H1 (cell line): ENCODE data around the gene UCKL1. TPM values are rescaled to one million over a fixed set of nuclear protein-coding genes. Genes with fewer than 3 reads are reported as not detected.

ENCODE experiments used
- CHD1 ChIP-seq: IDR thresholded peaks from 2 replicates; pipeline ENCODE4 v1.6.1; 2012; ENCODE audit warnings: low read depth, low read length, improper control_type of control experiment
- CREB1 ChIP-seq: IDR thresholded peaks from 2 replicates; pipeline ENCODE4 v1.6.1; 2012; ENCODE audit warnings: inconsistent platforms
- CTCF ChIP-seq, 3 experiments: IDR thresholded peaks; 1 replicate in 2 of 3; 2 replicates in 1 of 3; pipeline versions ENCODE4 v1.5.1 to v1.6.1; 2011; ENCODE audit warnings: low read length in 3 of 3, mild to moderate bottlenecking in 3 of 3, inconsistent platforms in 2 of 3, low read depth in 1 of 3, moderate library complexity in 1 of 3; ENCODE audit not compliant: insufficient read depth in 1 of 3; ENCODE audit errors: control extremely low read depth in 1 of 3
- E2F6 ChIP-seq: IDR thresholded peaks from 2 replicates; pipeline ENCODE4 v1.6.1; 2012; ENCODE audit warnings: inconsistent platforms
- EGR1 ChIP-seq: IDR thresholded peaks from 2 replicates; pipeline ENCODE4 v1.6.1; 2011; ENCODE audit warnings: low read depth, low read length, borderline replicate concordance
- EZH2 ChIP-seq: fragments of 200-600 bp; sonication (generic); IDR thresholded peaks from 2 replicates; pipeline ENCODE4 v1.7.1; 2012; ENCODE audit warnings: low read depth, mild to moderate bottlenecking, moderate library complexity, low read length, inconsistent platforms; ENCODE audit not compliant: severe bottlenecking
- JUN ChIP-seq: IDR thresholded peaks from 2 replicates; pipeline ENCODE4 v1.6.1; 2011; ENCODE audit warnings: low read depth, mild to moderate bottlenecking, improper control_type of control experiment, low read length
- KDM1A ChIP-seq: fragments of 200-600, 300-600 bp; sonication (generic); IDR thresholded peaks from 2 replicates; pipeline ENCODE4 v1.7.1; 2016; ENCODE audit warnings: mild to moderate bottlenecking, low read length, borderline replicate concordance
- MAX ChIP-seq: IDR thresholded peaks from 2 replicates; pipeline ENCODE4 v1.6.1; 2012; ENCODE audit warnings: inconsistent platforms
- NRF1 ChIP-seq: IDR thresholded peaks from 2 replicates; pipeline ENCODE4 v1.6.1; 2011; ENCODE audit warnings: mild to moderate bottlenecking, low read depth, low read length, improper control_type of control experiment
- POU5F1 ChIP-seq: IDR thresholded peaks from 2 replicates; pipeline ENCODE4 v1.6.1; 2011; ENCODE audit warnings: low read depth, mild to moderate bottlenecking, low read length, moderate library complexity
- RAD21 ChIP-seq, 2 experiments: IDR thresholded peaks in 1 of 2; conservative IDR thresholded peaks in 1 of 2; 2 replicates each; pipeline ENCODE4 v1.6.1; 2011; ENCODE audit warnings: low read depth in 2 of 2, low read length in 2 of 2, improper control_type of control experiment in 1 of 2, inconsistent platforms in 1 of 2, mild to moderate bottlenecking in 1 of 2, moderate library complexity in 1 of 2
- RNF2 ChIP-seq: fragments of 200-900, 300-1000 bp; sonication (generic); IDR thresholded peaks from 2 replicates; pipeline ENCODE4 v1.7.1; 2016; ENCODE audit warnings: borderline replicate concordance, low read depth, mild to moderate bottlenecking, antibody characterized with exemption, low read length; ENCODE audit not compliant: poor library complexity, severe bottlenecking; ENCODE audit errors: missing control alignments
- SAP30 ChIP-seq: fragments of 300-600 bp; sonication (generic); IDR thresholded peaks from 2 replicates; pipeline ENCODE4 v1.7.1; 2012; ENCODE audit warnings: low read length, moderate library complexity, mild to moderate bottlenecking, inconsistent platforms; ENCODE audit not compliant: insufficient read depth, insufficient replicate concordance
- SIN3A ChIP-seq, 2 experiments: IDR thresholded peaks in 1 of 2; conservative IDR thresholded peaks in 1 of 2; 2 replicates each; pipeline ENCODE4 v1.6.1; 2011 to 2012; ENCODE audit warnings: low read length in 2 of 2, improper control_type of control experiment in 1 of 2, low read depth in 1 of 2, mild to moderate bottlenecking in 1 of 2
- SRF ChIP-seq: IDR thresholded peaks from 2 replicates; pipeline ENCODE4 v1.6.1; 2011; ENCODE audit warnings: mild to moderate bottlenecking, low read depth, low read length, moderate library complexity
- SUZ12 ChIP-seq: fragments of 200-600 bp; sonication (generic); IDR thresholded peaks from 2 replicates; pipeline ENCODE4 v1.6.1; 2012; ENCODE audit warnings: mild to moderate bottlenecking, inconsistent platforms, low read length, moderate library complexity, mixed read lengths
- YY1 ChIP-seq: IDR thresholded peaks from 2 replicates; pipeline ENCODE4 v1.6.1; 2011; ENCODE audit warnings: low read depth, mild to moderate bottlenecking, low read length
- polyA plus RNA-seq, 7 experiments: library from polyadenylated mRNA; depleted of rRNA in 3 of 7; stranded (reverse) in 5 of 7; unstranded in 2 of 7; fragments of >200 nt in 5 of 7; fragments of 200-250 nt in 2 of 7; gene quantifications; 1 replicate in 5 of 7; 2 replicates in 1 of 7; 4 replicates in 1 of 7; pipeline versions ENCODE4 v1.2.1 to v1.2.3, GENCODE V29; 2011 to 2013; ENCODE audit warnings: missing spikeins in 2 of 7, mixed read lengths in 2 of 7
- total RNA-seq: library from RNA; stranded (reverse); fragmentation: NEBNext Ultra II Directional; extraction: Animal tissue kit (Norgen Biotek cat#: 25700); gene quantifications from 2 replicates; pipeline ENCODE4 v1.2.1, GENCODE V29; 2021

UCKL1 gene
- total and polyA plus RNA-seq, 2 of the 8 experiments (the other 6 are each of a cell fraction or from before 2014, with no cell fraction given) = 36.5 to 91.2 TPM

GRCh38 chr20:63941282-63942081 is 14.7 kb downstream of the UCKL1 start (continued):
- peak; percentile 14; the same call in 1 of the 2 replicates for TF ChIP-seq CREB1
- TF ChIP-seq E2F6 = no peak
- TF ChIP-seq KDM1A = no peak
- no peak for TF ChIP-seq EZH2
- peak; percentile 98 for TF ChIP-seq YY1
- TF ChIP-seq SUZ12 = no peak
- no peak for TF ChIP-seq JUN
- TF ChIP-seq SAP30 = peak; percentile 61
- TF ChIP-seq EGR1 = 0 out of 2 replicates have a peak, but pooled peaks have one; percentile 16
- no peak for TF ChIP-seq CTCF (IDR thresholded peaks at IDR 0.05; ENCODE audit: control extremely low read depth in 1 of 3, insufficient read depth in 1 of 3, low read depth in 1 of 3, low read length in 3 of 3)
- TF ChIP-seq NRF1 = no peak
- TF ChIP-seq POU5F1 = no peak
- TF ChIP-seq RNF2 = no peak
- TF ChIP-seq MAX = peak; percentile 43; the same call in 1 of the 2 replicates
- no peak for TF ChIP-seq SRF
- TF ChIP-seq CHD1 = no peak
- TF ChIP-seq RAD21 (IDR thresholded peaks at IDR 0.05 in 1 of 2, conservative IDR thresholded peaks at IDR 0.05 in 1 of 2; ENCODE audit: low read depth in 2 of 2, low read length in 2 of 2) = no peak
- TF ChIP-seq SIN3A (conservative IDR thresholded peaks at IDR 0.05 in 1 of 2, IDR thresholded peaks at IDR 0.05 in 1 of 2; ENCODE audit: low read depth in 1 of 2, low read length in 2 of 2) = peak in 1 of 2 experiments; percentile 39; a peak in 1 of 4 replicates
